NCI-H146 treated with DMSO at 0.1 percent for 48 hours (cell line): ENCODE data around the gene ARX.

ENCODE experiments used
- DNase-seq: peaks from one replicate; lab custom pipeline; 2025; ENCODE audit not compliant: unreplicated experiment; lab: John Stamatoyannopoulos, UW

Gene ARX

GRCh38 chrX:25016938-25017598 lies 1.3 kb upstream of the ARX start:
- no peak for DNase-seq

DNA sequence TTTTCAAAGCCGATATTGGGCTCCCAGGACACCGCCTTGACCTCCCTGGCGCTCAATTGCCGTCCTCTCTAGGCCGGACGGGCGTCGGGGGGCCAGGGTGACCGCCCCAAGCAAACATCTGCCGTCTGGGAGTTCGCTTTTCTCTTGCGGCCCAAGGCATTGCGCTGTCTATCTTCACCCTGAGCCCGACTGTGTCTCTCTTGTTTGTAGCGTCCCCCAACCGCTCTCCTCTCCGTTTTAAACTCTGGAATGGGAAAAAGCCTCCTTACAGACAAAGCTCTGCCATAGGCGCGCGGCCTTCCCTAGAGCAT lies 551 bp upstream of the ARX start:
- DNase-seq: no peak

GRCh38 chrX:25014366-25014838 lies 1.4 kb downstream of the ARX start:
- DNase-seq: no peak

GRCh38 chrX:25013632-25014365 lies 2.0 kb downstream of the ARX start:
- DNase-seq: no peak

DNA sequence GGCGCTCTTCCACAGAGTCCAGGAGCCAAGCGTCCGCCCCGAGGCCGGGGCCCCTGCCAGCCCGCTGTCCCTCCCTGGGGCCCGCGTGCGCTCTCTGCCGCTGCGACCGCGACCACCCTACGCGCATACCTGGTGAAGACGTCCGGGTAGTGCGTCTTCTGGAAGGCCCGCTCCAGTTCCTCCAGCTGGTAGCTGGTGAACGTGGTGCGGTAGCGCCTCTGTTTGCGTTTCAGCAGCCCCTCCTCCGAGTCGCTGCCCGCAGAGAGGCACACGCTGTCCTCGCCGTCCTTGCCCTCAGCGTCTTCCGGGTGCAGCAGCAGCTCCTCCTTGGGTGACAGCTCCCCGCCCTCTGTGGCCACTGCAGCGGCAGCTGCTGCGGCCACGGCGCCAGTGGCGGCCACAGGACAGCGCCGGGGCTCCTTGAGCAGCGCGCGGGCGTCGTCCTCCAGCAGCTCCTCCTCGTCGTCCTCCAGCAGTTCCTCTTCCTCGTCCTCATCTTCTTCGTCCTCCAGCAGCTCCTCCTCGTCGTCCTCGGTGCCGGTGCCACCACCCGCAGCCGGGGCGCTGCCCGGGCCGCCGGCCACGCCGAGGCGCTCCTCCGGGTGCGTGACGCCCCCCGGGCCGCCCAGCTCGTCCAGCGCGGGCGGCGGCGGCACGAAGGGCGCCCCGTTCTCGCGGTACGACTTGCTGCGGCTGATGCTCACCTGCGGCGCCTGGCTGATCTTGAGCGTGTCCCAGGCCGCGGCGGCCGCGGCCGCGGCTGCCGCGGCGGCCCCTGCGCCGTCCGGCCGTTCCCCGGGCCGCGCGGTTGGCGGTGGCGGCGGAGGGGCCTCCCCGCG lies 2.8 kb downstream of the ARX start:
- DNase-seq: no peak

GRCh38 chrX:25012433-25012735 lies 3.4 kb downstream of the ARX start:
- no peak for DNase-seq

DNA sequence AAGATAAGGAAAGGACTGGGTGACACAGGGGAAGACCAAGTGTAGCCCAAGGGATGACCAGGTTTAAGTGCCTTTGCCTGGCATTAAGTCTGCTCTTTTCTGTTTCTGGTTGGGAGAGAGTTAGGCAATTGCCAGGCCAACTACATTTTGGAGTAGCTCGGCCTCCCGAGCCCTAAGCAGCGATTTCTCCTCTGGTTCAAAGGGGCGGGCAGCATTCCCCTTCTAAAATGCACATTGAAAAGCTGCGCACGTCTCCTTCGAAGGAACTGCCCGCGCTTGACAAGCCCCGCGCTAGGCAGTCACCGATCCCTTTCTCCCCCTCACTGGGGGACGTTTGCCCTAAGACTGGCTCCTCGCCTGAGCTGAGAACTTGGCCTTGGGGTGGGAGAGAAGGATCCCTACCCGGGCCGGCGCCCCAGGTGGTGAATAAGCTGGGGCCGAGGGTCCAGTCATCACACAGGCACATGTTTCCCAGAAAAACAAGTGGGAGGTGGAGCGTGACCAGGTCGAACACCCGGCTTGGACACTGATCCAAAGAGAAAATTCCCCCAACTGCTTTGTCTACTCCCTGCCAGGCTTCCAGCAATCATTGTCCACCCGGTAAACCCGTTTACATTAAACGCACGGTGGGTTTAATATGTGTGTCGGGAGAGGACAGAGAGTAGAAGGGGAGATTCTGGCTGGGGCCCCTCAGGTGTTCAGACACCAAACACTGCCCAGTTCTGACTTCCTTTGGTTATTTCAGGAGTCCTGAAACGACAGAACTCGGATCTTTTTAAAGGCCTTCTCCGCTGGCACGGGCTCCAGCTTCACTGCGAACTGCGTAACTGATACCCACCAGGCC lies 4.0 kb downstream of the ARX start:
- DNase-seq: no peak

DNA sequence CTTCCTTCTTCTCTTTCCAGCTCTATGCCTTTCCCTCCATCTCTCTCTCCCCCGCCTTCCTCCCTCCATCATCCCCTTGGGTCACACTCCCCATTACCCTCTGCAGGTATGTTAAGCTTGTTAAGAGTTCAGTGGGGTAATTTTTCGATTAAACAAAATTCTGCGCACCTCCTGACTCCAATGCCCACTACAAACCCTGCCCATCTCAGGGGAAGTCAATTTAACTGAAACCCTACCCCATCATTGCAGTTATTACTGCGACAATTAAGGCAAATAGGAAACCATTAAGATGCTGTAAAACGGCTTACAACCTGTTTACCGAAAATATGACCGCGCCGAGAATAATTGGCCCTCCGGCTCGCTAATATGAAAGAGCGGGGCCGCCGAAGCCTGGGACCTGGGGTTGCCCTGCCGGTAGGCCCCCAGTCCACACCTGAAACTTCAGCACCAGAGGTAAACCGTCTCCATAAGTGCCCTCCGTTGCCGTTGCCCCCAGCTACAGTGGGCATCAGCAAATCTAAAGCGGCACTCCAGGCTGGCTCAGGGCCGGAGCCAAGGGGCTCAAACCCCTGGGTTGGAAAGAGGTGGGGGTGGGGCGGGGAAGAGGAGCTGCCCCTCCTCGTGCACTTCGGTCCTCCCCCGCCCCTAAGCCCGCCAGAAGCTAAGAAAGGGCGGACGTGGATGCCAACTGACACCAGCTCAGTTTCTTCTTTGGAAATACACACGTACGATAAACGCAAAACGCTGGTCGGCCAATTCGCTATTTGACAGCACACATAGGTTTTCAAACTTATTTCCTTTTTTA lies 4.8 kb downstream of the ARX start:
- DNase-seq: no peak

- no peak for DNase-seq
Observed at GRCh38 chrX:25009407-25009806, 6.4 kb downstream of the ARX start.

GRCh38 chrX:25007059-25008053 lies 8.4 kb downstream of the ARX start:
- DNase-seq: no peak

DNA sequence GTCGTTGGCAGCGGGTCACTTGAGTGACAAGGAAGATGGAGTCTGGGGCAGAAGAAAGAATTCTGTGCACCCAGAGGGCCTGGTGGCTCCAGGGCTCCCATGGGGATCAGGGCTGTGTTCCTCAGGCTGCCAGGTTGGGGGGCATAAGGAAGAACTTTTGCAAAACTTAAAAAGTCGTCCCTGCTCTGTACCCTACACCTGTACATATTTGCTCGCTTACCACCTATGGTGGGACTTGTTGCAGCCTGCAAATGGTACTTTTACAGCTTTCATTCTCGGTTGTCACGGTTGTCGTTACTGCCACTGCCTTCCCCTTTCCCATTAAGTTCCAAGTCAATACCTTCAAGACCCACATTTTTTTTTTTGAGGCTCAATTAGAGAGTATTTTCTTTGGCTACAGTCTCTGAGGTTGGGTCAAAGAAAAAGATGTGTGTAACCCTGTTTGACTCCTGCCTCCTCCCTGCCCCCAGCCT lies 9.1 kb downstream of the ARX start:
- DNase-seq: no peak

GRCh38 chrX:25005382-25006185 lies 10.2 kb downstream of the ARX start:
- DNase-seq: no peak

DNA sequence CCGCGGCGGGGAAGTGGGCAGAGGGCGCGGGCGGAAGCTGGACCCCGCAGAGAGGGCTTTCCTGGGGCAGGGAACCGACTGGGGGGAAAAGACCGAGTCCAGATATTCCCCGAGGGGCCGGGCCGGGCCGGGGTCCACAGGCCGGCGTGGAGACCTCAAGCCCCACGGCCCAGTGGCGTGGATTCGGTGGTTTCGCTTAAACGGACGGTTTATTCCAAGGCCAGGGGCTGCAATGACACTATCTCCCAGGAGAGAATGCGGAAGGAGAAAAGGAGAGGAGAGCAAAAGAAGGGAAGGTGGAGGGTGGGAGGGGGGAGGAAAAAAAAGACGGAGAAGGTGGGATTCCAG lies 10.8 kb downstream of the ARX start:
- no peak for DNase-seq

GRCh38 chrX:25004485-25005032 lies 11.2 kb downstream of the ARX start:
- no peak for DNase-seq

- DNase-seq: no peak
Observed at GRCh38 chrX:25004040-25004439, 11.7 kb downstream of the ARX start.

DNA sequence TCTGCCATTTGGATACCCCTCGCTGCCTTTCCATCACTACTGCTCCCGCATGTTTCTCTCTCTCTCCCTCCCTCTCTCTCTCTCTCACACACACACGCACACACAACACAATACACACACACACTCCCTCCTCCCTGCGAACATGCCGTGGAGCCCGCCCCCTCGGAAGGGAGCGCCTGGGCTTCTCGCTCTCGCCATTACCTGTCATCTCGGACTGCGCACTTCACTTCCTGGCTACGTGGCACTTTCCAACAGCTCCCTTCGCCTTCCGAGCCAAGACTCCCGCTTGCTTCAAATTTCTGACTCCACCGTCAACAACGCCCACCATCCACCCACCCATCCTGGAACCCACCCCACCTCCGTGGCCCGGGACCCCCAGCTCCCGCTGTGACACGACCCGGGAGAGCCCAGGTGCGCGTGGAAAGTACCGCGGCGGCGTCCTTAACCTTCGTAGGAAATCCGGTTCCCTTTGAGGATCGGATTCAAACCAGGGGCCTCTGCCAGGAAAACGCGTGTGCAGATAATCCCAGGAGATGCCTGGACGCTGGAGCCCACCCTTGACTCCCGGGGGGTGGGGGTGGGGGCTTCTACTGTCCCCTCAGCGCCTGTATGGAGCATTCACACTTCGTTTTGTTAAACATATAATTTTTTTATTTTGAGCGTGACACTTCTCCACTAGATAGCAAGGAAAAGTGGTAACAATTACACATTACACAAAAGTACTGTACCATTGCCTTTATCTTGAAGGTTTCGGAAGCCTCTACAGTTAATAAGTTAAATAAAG lies 12.5 kb downstream of the ARX start:
- DNase-seq: no peak

DNA sequence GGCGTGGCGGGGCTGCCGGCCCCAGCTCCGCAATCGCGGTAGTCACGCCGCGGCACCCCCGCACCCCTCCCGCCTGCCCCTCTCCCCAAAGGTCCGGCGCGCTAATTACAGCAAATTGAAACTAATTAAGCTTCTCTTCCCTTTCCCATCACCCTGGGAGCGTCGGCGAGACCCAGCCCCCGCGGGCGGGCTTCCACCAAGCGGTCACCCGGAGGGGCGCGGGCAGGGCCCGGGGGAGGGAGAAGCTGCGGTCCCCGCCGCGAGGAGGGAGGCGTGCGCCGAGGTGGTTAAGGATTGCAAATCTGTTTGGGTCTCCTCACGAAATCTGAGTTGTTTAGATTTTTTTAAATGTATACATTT lies 13.1 kb downstream of the ARX start:
- DNase-seq: no peak
